Measurements from ENCODE around the gene CLN6. TPM values are rescaled to one million over a fixed set of nuclear protein-coding genes. Genes with fewer than 3 reads are reported as not detected.

CLN6 gene
- total and polyA plus RNA-seq, 2 of the 4 experiments (the other 2 are of a cell fraction) = 6.5 to 31.9 TPM

- Histone ChIP-seq H4K20me1 (ENCODE audit: insufficient read depth, low read length) (peaks cover 20% of the 10 kb centered on the region), H3K4ac (ENCODE audit: low read depth, low read length) (no peak overlapping the region), H3K18ac (ENCODE audit: low read depth, low read length) (no peak overlapping the region), H2BK20ac (ENCODE audit: low read depth, low read length) (no peak overlapping the region), H3K27ac (ENCODE audit: insufficient read depth, low read length) (no peak overlapping the region), H3K27me3 (ENCODE audit: control insufficient read depth, insufficient read depth, low read length) (no peaks in the 10 kb centered on the region), H3K4me1 (ENCODE audit: control insufficient read depth, insufficient read depth, low read length) (no peaks in the 10 kb centered on the region), H3K9me3 (ENCODE audit: control insufficient read depth, insufficient read depth, low read length) (no peaks in the 10 kb centered on the region), H2AK5ac (ENCODE audit: low read depth, low read length) (no peak overlapping the region), H3K56ac (ENCODE audit: extremely low read depth, insufficient read depth, low read length) (no peak overlapping the region), H3K23ac (ENCODE audit: low read depth, low read length) (no peak overlapping the region), H4K5ac (ENCODE audit: low read depth, low read length) (no peak overlapping the region), H3K4me3 (ENCODE audit: insufficient read depth, low read depth, low read length) (no peak overlapping the region), H3K9me1 (ENCODE audit: insufficient read depth, low read length) (peaks cover 19% of the 10 kb centered on the region; the same call in 1 of the 2 replicates), H3K14ac (replicated peaks; ENCODE audit: low read depth, low read length) (no peak overlapping the region), H2AFZ (replicated peaks; ENCODE audit: low read length, poor library complexity) (no peak overlapping the region), H4K8ac (ENCODE audit: low read depth in 2 of 2, low read length in 2 of 2) (no peak overlapping the region), H3K36me3 (ENCODE audit: control insufficient read depth, insufficient read depth, low read length) (no peaks in the 10 kb centered on the region; the same call in 1 of the 2 replicates), H2BK5ac (ENCODE audit: low read depth, low read length, poor library complexity, severe bottlenecking) (no peak overlapping the region), H2AK9ac (replicated peaks; ENCODE audit: low read depth, low read length, poor library complexity) (no peak overlapping the region), H4K91ac (ENCODE audit: insufficient read depth, low read depth, low read length) (no peak overlapping the region), H3K9ac (ENCODE audit: low read depth, low read length) (no peak overlapping the region), H2BK120ac (ENCODE audit: low read depth, low read length) (no peak overlapping the region), H2BK15ac (ENCODE audit: low read depth, low read length) (no peak overlapping the region), H3K79me1 (ENCODE audit: low read depth in 1 of 2, low read length in 2 of 2) (peaks cover 46 to 68% of the 10 kb centered on the region in 2 experiments), H3K4me2 (ENCODE audit: low read depth, low read length) (no peak overlapping the region)
- intact Hi-C loops (cut with micrococcal nuclease) (no loop called here), in situ Hi-C loops (cut with MboI; ENCODE audit: low sequenced_read_pairs) (no loop called here), dilution Hi-C loops (cut with HindIII; ENCODE audit: low sequenced_read_pairs, unreplicated experiment) (no loop called here)
- CTCF ChIA-PET = interaction anchor here (0.6 kb wide), 1 partner anchor 26 kb away, joined by 5 read pairs; no protein-coding TSS in a partner anchor
- POLR2A ChIA-PET (ENCODE audit: unreplicated experiment) = no interaction called here
- TF ChIP-seq RCOR1 (IDR thresholded peaks at IDR 0.05; ENCODE audit: insufficient replicate concordance, low read length) = no peak
- TF ChIP-seq, protein P1, sequence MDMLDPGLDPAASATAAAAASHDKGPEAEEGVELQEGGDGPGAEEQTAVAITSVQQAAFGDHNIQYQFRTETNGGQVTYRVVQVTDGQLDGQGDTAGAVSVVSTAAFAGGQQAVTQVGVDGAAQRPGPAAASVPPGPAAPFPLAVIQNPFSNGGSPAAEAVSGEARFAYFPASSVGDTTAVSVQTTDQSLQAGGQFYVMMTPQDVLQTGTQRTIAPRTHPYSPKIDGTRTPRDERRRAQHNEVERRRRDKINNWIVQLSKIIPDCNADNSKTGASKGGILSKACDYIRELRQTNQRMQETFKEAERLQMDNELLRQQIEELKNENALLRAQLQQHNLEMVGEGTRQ (IDR thresholded peaks at IDR 0.05; ENCODE audit: low read depth, low read length) = no peak
- no peak for TF ChIP-seq MAFK (IDR thresholded peaks at IDR 0.05; ENCODE audit: low read depth, low read length)
- no peak for TF ChIP-seq BHLHE40 (IDR thresholded peaks at IDR 0.05; ENCODE audit: low read depth, low read length)
- no peak for TF ChIP-seq CHD1 (IDR thresholded peaks at IDR 0.05; ENCODE audit: low read depth, low read length)
- DNase-seq (no peak), ATAC-seq (ENCODE audit: low read depth) (no peak)
- no TSS peak for BruUV-seq (replicated peaks)
- no CpG with 5 or more reads among the region's 6 CpGs for WGBS, 2 experiments (ENCODE audit: extremely low coverage in 2 of 2, insufficient read length in 1 of 2)
Observed at GRCh38 chr15:68220967-68221366, 8.6 kb downstream of the CLN6 start.
